Spleen (tissue), 7 donors: ENCODE results near the gene CDC42EP5.

ENCODE experiments used
- CTCF ChIP-seq, 11 experiments: fragments of 200-600 bp in 7 of 11; fragments of 450-650 bp in 4 of 11; sonication (generic) in 4 of 11; IDR thresholded peaks in 8 of 11; conservative IDR thresholded peaks in 3 of 11; 1 replicate in 7 of 11; 2 replicates in 4 of 11; pipeline versions ENCODE4 v1.4.0 to v1.8.0; 2016 to 2021; ENCODE audit warnings: antibody characterized with exemption in 11 of 11, inconsistent platforms in 4 of 11, mild to moderate bottlenecking in 1 of 11
- POLR2A ChIP-seq, 3 donors: fragments of 450-650 bp; IDR thresholded peaks; one replicate each; pipeline ENCODE4 v1.5.1; 2017; ENCODE audit warnings: antibody characterized with exemption in 3 of 3, mild to moderate bottlenecking in 1 of 3
- donor health status: DM: no; HTN: no; CAD: no; lungs with moderate emphysema.
- donor health status: DM: no; HTN: no; CAD: no.
- donor health status: DM: no; HTN: no; CAD: no.

GRCh38 chr19:54433697-54434096 lies 39.4 kb downstream of the CDC42EP5 start:
- no peak for TF ChIP-seq POLR2A (IDR thresholded peaks at IDR 0.05)
- TF ChIP-seq CTCF (IDR thresholded peaks at IDR 0.05 in 8 of 11, conservative IDR thresholded peaks at IDR 0.05 in 3 of 11), result no peak
